ENCODE results near the gene FBXW8. TPM values are rescaled to one million over a fixed set of nuclear protein-coding genes. Genes with fewer than 3 reads are reported as not detected.

The FBXW8 gene
- total RNA-seq, 1 donor from 2014 or later, result 28.2 TPM

DNA sequence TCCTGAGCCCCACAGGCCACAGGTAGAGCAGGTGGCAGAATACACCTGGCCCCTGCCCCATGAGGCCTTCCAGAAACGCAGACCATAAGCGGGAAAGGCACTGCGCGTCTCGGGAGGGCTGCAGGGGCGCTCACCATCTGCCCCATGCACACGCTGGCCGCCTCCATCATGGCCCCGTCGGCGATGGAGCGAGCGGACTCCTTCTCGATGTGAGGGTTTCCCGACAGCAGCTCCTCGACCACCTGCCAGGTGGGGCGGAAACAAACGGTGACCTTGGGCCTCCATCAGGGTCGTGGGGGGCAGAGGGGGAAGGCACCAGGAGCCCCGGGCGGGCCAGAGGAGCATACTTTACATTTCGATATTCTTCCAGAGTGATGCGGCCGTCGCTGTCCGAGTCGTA lies 135.7 kb downstream of the FBXW8 start:
- no peak for DNase-seq (ENCODE audit: extremely low spot score, unreplicated experiment)
- Mint-ChIP-seq H3K27me3 (peaks cover 2% of the 10 kb centered on the region), H3K27ac (no peak overlapping the region), H3K36me3 (no peaks in the 10 kb centered on the region), H3K4me1 (ENCODE audit: unreplicated experiment) (peaks cover 27% of the 10 kb centered on the region), H3K4me3 (no peak overlapping the region), H3K9me3 (no peaks in the 10 kb centered on the region)
- TF ChIP-seq, protein P1, sequence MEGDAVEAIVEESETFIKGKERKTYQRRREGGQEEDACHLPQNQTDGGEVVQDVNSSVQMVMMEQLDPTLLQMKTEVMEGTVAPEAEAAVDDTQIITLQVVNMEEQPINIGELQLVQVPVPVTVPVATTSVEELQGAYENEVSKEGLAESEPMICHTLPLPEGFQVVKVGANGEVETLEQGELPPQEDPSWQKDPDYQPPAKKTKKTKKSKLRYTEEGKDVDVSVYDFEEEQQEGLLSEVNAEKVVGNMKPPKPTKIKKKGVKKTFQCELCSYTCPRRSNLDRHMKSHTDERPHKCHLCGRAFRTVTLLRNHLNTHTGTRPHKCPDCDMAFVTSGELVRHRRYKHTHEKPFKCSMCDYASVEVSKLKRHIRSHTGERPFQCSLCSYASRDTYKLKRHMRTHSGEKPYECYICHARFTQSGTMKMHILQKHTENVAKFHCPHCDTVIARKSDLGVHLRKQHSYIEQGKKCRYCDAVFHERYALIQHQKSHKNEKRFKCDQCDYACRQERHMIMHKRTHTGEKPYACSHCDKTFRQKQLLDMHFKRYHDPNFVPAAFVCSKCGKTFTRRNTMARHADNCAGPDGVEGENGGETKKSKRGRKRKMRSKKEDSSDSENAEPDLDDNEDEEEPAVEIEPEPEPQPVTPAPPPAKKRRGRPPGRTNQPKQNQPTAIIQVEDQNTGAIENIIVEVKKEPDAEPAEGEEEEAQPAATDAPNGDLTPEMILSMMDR (conservative IDR thresholded peaks at IDR 0.05), result no peak

DNA sequence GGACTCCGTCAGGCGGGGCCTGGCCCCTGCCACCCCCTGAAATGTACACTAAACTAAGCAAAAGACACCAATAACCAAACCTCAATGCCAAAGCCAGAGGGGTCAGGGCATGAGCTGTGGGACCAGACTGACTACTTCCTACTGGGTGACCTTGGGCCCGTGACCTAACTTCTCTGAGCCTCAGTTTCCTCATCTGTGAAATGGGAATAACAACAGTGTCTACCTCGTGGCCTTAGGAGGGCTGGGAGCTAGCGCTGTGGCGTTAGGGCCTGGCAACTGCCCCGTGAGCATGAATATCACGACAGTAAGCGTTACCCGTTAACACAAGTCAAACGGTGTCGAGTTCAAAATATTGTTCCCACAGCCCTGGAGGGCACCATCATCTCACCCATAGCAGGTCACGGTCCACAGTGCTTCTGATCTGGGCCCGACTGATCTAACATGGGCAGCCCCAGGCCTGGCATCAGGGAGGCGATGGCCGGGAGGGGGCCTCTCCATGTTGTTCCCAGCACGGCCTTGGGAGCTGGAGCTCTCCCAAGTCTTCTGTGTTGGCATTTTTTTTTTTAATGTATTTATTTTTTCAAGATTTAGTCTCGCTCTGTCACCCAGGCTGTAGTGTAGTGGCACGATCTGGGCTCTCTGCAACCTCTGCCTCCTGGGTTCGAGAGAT lies 136.2 kb downstream of the FBXW8 start:
- Mint-ChIP-seq H3K4me3 (no peak overlapping the region), H3K27ac (no peak overlapping the region), H3K36me3 (no peaks in the 10 kb centered on the region), H3K27me3 (peaks cover 3% of the 10 kb centered on the region), H3K9me3 (no peaks in the 10 kb centered on the region), H3K4me1 (ENCODE audit: unreplicated experiment) (peaks cover 27% of the 10 kb centered on the region)
- DNase-seq (ENCODE audit: extremely low spot score, unreplicated experiment), result no peak
- TF ChIP-seq, protein P1 (conservative IDR thresholded peaks at IDR 0.05), result no peak

DNA sequence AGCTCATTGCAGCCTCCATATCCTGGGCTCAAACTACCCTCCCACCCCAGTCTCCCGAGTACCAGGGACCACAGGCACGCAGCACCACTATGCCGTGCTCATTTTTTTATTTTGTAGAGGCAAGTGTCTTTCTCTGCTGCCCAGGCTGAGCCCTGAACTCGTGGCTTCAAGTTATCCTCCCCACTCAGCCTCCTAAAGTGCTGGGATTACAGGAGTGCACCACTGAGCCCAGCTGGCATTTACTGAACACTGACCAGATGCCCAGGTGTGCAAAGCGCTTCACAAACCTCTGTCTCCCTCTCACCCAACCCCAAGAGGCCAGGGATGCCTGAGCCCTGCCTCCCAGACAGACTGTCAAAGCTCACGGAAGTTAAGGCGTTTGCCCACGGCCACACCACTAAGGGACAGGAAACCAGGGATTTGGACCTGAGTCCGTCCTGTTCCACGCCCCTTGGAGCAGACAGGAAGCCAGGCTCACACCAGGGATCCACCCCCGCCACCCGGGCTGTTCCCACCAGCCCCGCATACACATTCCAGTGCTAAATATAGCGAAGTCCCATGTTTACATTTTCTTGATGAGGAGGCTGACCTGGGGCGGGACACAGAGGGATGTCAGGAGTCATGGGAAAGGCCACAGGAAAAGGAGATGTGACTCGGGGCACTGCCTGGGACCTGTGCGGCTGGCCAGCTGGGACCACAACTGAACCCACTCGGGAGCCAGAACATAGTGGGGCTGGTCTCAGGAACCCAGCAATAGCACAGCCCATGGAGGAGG lies 137.2 kb downstream of the FBXW8 start:
- Mint-ChIP-seq H3K36me3 (no peaks in the 10 kb centered on the region), H3K4me1 (ENCODE audit: unreplicated experiment) (peaks cover 20% of the 10 kb centered on the region), H3K27ac (no peak overlapping the region), H3K27me3 (peaks cover 6% of the 10 kb centered on the region), H3K9me3 (no peaks in the 10 kb centered on the region), H3K4me3 (no peak overlapping the region)
- TF ChIP-seq, protein P1 (conservative IDR thresholded peaks at IDR 0.05), result no peak
- DNase-seq (ENCODE audit: extremely low spot score, unreplicated experiment), result no peak

DNA sequence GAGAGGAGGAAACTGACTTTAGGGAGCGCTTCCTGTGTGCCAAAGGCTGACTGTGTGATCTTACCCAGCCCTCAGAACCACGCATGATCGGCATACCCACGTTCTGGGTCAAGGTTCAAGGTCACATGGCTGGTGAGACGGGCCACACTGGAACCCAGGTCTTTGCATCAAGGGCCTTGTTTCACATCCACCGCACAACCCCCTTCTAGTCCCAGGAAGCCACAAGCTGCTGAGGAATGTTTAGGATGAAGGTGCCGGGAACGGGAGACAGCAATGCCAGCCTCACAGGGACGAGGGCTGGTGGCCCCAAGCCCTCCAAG lies 137.8 kb downstream of the FBXW8 start:
- H3K27me3 Mint-ChIP-seq, result peaks cover 11% of the 10 kb centered on the region
- H3K27ac Mint-ChIP-seq, result no peak overlapping the region
- H3K36me3 Mint-ChIP-seq, result no peaks in the 10 kb centered on the region
- H3K4me1 Mint-ChIP-seq (ENCODE audit: unreplicated experiment), result peaks cover 17% of the 10 kb centered on the region
- H3K4me3 Mint-ChIP-seq, result no peak overlapping the region
- no peak for DNase-seq (ENCODE audit: extremely low spot score, unreplicated experiment)
- no peaks in the 10 kb centered on the region for H3K9me3 Mint-ChIP-seq
- TF ChIP-seq, protein P1 (conservative IDR thresholded peaks at IDR 0.05), result no peak

DNA sequence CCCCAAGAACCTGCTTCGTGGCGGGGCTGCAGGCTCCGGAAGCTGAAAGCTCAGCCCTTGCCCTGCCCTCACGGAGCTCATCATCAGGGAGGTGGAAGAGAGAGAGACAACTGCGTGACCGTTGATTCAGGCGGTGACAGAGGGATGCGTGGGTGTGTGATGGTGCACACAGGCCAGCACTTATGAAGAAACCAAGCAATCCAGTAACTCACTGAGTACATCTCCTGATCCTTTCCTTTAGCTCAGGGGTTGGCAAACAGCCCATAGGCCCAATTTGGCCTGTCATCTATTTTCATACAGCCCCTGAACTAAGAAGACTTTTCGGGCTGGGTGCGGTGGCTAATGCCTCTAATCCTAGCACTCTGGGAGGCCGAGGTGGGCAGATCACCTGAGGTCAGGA lies 138.5 kb downstream of the FBXW8 start:
- Mint-ChIP-seq H3K9me3 (no peaks in the 10 kb centered on the region), H3K27me3 (peaks cover 16% of the 10 kb centered on the region), H3K36me3 (no peaks in the 10 kb centered on the region), H3K27ac (no peak overlapping the region), H3K4me3 (no peak overlapping the region), H3K4me1 (ENCODE audit: unreplicated experiment) (peaks cover 17% of the 10 kb centered on the region)
- no peak for DNase-seq (ENCODE audit: extremely low spot score, unreplicated experiment)
- TF ChIP-seq, protein P1 (conservative IDR thresholded peaks at IDR 0.05), result no peak
